ENCODE results near the gene CARMIL1. TPM values are rescaled to one million over a fixed set of nuclear protein-coding genes. Genes with fewer than 3 reads are reported as not detected.

CARMIL1 gene
- total and polyA plus RNA-seq, 4 donors, result 22.3 to 33.9 (median 31.6) TPM

DNA sequence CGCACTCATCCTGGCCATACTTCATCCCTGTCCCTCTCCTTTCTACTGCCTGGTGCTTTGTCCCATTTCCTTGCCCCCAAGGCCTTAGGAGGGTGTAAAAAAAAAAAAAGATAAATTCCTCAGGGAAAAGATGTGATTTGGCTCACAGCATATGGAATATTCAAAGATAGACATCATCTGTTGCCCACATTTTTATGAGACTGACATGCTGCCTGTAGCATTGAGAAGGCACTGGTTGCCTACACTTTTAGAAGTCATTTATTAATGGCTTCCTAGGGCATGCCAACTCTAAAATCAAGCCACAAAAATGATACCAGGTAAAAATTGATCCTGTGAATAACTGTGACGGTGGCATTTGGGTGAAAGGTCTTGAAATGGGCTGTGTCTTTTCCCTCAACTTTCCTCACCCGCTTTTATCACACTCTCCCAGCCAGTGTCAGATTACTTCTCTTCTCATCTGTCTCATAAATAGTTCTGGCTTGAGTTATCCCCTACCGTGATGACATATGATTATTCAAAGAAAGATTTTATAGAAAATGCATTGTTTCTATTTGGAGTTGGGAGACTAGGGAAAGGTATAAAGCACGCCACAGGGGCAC, 139.4 kb downstream of the CARMIL1 start:
- no peaks in the 10 kb centered on the region for H3K9me3 ChIP-seq (ENCODE audit: control insufficient read depth, low read length)
- H3K4me1 ChIP-seq (ENCODE audit: control insufficient read depth in 1 of 2, insufficient read depth in 2 of 2, low read length in 2 of 2), result peaks cover 14 to 39% of the 10 kb centered on the region in 2 donors
- no peak for DNase-seq
- 61 to 64% methylated on average over 5 of the region's 5 CpGs for WGBS, 2 donors
- no peak overlapping the region for H3K27ac ChIP-seq (ENCODE audit: low read depth in 1 of 2, low read length in 2 of 2)
- no peak overlapping the region for H3K4me3 ChIP-seq (ENCODE audit: low read length in 2 of 2)
- ATAC-seq (ENCODE audit: low FRiP score), result no peak
- no peaks in the 10 kb centered on the region for H3K27me3 ChIP-seq (ENCODE audit: control insufficient read depth in 1 of 2, insufficient read depth in 2 of 2, low read length in 1 of 2)
- H3K36me3 ChIP-seq (ENCODE audit: control insufficient read depth in 1 of 2, insufficient read depth in 2 of 2, low read length in 1 of 2), result no peaks in the 10 kb centered on the region
- intact Hi-C loops (cut with DNase I), result no loop called here

GRCh38 chr6:25419879-25420278, 140.7 kb downstream of the CARMIL1 start:
- Histone ChIP-seq H3K4me1 (ENCODE audit: control insufficient read depth in 1 of 2, insufficient read depth in 2 of 2, low read length in 2 of 2) (peaks cover 9 to 32% of the 10 kb centered on the region in 2 donors), H3K27me3 (ENCODE audit: control insufficient read depth in 1 of 2, insufficient read depth in 2 of 2, low read length in 1 of 2) (no peaks in the 10 kb centered on the region), H3K9me3 (ENCODE audit: control insufficient read depth, low read length) (no peaks in the 10 kb centered on the region), H3K27ac (ENCODE audit: low read depth in 1 of 2, low read length in 2 of 2) (no peak overlapping the region), H3K36me3 (ENCODE audit: control insufficient read depth in 1 of 2, insufficient read depth in 2 of 2, low read length in 1 of 2) (no peaks in the 10 kb centered on the region), H3K4me3 (ENCODE audit: low read length in 2 of 2) (no peak overlapping the region)
- DNase-seq (no peak), ATAC-seq (ENCODE audit: low FRiP score) (no peak)
- WGBS, 2 donors, result 88 to 91% methylated on average over 5 of the region's 5 CpGs
- intact Hi-C loops (cut with DNase I), result no loop called here

- H3K4me3 ChIP-seq (ENCODE audit: low read length in 2 of 2), result no peak overlapping the region
- intact Hi-C loops (cut with DNase I), result no loop called here
- no peaks in the 10 kb centered on the region for H3K27me3 ChIP-seq (ENCODE audit: control insufficient read depth in 1 of 2, insufficient read depth in 2 of 2, low read length in 1 of 2)
- 91 to 94% methylated on average over 6 of the region's 6 CpGs for WGBS, 2 donors
- H3K4me1 ChIP-seq (ENCODE audit: control insufficient read depth in 1 of 2, insufficient read depth in 2 of 2, low read length in 2 of 2), result peaks cover 0 to 7% of the 10 kb centered on the region in 2 donors
- no peaks in the 10 kb centered on the region for H3K9me3 ChIP-seq (ENCODE audit: control insufficient read depth, low read length)
- no peaks in the 10 kb centered on the region for H3K36me3 ChIP-seq (ENCODE audit: control insufficient read depth in 1 of 2, insufficient read depth in 2 of 2, low read length in 1 of 2)
- ATAC-seq (ENCODE audit: low FRiP score) (no peak), DNase-seq (no peak)
- H3K27ac ChIP-seq (ENCODE audit: low read depth in 1 of 2, low read length in 2 of 2), result no peak overlapping the region
Measured at GRCh38 chr6:25423358-25423757, 144.2 kb downstream of the CARMIL1 start.

- Histone ChIP-seq H3K36me3 (ENCODE audit: control insufficient read depth in 1 of 2, insufficient read depth in 2 of 2, low read length in 1 of 2) (no peaks in the 10 kb centered on the region), H3K4me3 (ENCODE audit: low read length in 2 of 2) (no peak overlapping the region), H3K27ac (ENCODE audit: low read depth in 1 of 2, low read length in 2 of 2) (no peak overlapping the region), H3K4me1 (ENCODE audit: control insufficient read depth in 1 of 2, insufficient read depth in 2 of 2, low read length in 2 of 2) (peaks cover 1 to 3% of the 10 kb centered on the region in 2 donors), H3K27me3 (ENCODE audit: control insufficient read depth in 1 of 2, insufficient read depth in 2 of 2, low read length in 1 of 2) (no peaks in the 10 kb centered on the region), H3K9me3 (ENCODE audit: control insufficient read depth, low read length) (no peaks in the 10 kb centered on the region)
- intact Hi-C loops (cut with DNase I), result no loop called here
- DNase-seq (no peak), ATAC-seq (ENCODE audit: low FRiP score) (no peak)
- WGBS, 2 donors, result 96% methylated on average over 1 of the region's 1 CpG
Measured at GRCh38 chr6:25424303-25424702, 145.1 kb downstream of the CARMIL1 start.

DNA sequence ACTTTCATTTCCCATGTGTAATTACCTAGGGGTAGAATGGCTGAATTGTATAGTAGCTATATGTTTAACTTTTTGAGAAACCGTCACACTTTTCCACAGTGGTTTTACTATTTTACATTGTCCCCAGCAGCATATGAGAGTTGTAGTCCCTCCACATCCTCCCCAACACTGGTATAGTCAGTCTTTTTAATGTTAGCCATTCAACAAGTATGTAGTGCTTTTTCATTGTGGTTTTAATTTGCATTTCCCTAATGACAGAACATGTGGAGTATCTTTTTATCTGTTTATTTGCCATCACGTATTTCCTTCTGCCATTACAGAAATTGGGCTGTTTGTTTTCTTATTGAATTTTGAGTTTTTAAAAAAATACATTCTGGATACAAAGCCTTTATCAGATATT, 148.4 kb downstream of the CARMIL1 start:
- H3K27me3 ChIP-seq (ENCODE audit: control insufficient read depth in 1 of 2, insufficient read depth in 2 of 2, low read length in 1 of 2), result no peaks in the 10 kb centered on the region
- DNase-seq (no peak), ATAC-seq (ENCODE audit: low FRiP score) (no peak)
- H3K4me3 ChIP-seq (ENCODE audit: low read length in 2 of 2), result no peak overlapping the region
- H3K36me3 ChIP-seq (ENCODE audit: control insufficient read depth in 1 of 2, insufficient read depth in 2 of 2, low read length in 1 of 2), result no peaks in the 10 kb centered on the region
- H3K4me1 ChIP-seq (ENCODE audit: control insufficient read depth in 1 of 2, insufficient read depth in 2 of 2, low read length in 2 of 2), result peaks cover 0 to 3% of the 10 kb centered on the region in 2 donors
- intact Hi-C loops (cut with DNase I), result no loop called here
- H3K9me3 ChIP-seq (ENCODE audit: control insufficient read depth, low read length), result no peaks in the 10 kb centered on the region
- WGBS, 2 donors, result 58 to 63% methylated on average over 2 of the region's 2 CpGs
- no peak overlapping the region for H3K27ac ChIP-seq (ENCODE audit: low read depth in 1 of 2, low read length in 2 of 2)

- DNase-seq (no peak), ATAC-seq (ENCODE audit: low FRiP score) (no peak)
- no peak overlapping the region for H3K27ac ChIP-seq (ENCODE audit: low read depth in 1 of 2, low read length in 2 of 2)
- peaks cover 0 to 3% of the 10 kb centered on the region in 2 donors for H3K4me1 ChIP-seq (ENCODE audit: control insufficient read depth in 1 of 2, insufficient read depth in 2 of 2, low read length in 2 of 2)
- 23 to 34% methylated on average over 1 of the region's 1 CpG for WGBS, 2 donors
- intact Hi-C loops (cut with DNase I), result no loop called here
- no peak overlapping the region for H3K4me3 ChIP-seq (ENCODE audit: low read length in 2 of 2)
- no peaks in the 10 kb centered on the region for H3K9me3 ChIP-seq (ENCODE audit: control insufficient read depth, low read length)
- no peaks in the 10 kb centered on the region for H3K27me3 ChIP-seq (ENCODE audit: control insufficient read depth in 1 of 2, insufficient read depth in 2 of 2, low read length in 1 of 2)
- H3K36me3 ChIP-seq (ENCODE audit: control insufficient read depth in 1 of 2, insufficient read depth in 2 of 2, low read length in 1 of 2), result no peaks in the 10 kb centered on the region
Measured at GRCh38 chr6:25428758-25429317, 149.7 kb downstream of the CARMIL1 start.

GRCh38 chr6:25431306-25431974, 152.3 kb downstream of the CARMIL1 start:
- WGBS, 2 donors, result 85 to 88% methylated on average over 7 of the region's 7 CpGs
- ATAC-seq (ENCODE audit: low FRiP score) (no peak), DNase-seq (no peak)
- Histone ChIP-seq H3K4me3 (ENCODE audit: low read length in 2 of 2) (no peak overlapping the region), H3K36me3 (ENCODE audit: control insufficient read depth in 1 of 2, insufficient read depth in 2 of 2, low read length in 1 of 2) (no peaks in the 10 kb centered on the region), H3K27me3 (ENCODE audit: control insufficient read depth in 1 of 2, insufficient read depth in 2 of 2, low read length in 1 of 2) (no peaks in the 10 kb centered on the region), H3K27ac (ENCODE audit: low read depth in 1 of 2, low read length in 2 of 2) (no peak overlapping the region), H3K9me3 (ENCODE audit: control insufficient read depth, low read length) (no peaks in the 10 kb centered on the region), H3K4me1 (ENCODE audit: control insufficient read depth in 1 of 2, insufficient read depth in 2 of 2, low read length in 2 of 2) (peaks cover 0 to 3% of the 10 kb centered on the region in 2 donors)
- intact Hi-C loops (cut with DNase I), result no loop called here

- H3K9me3 ChIP-seq (ENCODE audit: control insufficient read depth, low read length), result no peaks in the 10 kb centered on the region
- H3K4me3 ChIP-seq (ENCODE audit: low read length in 2 of 2), result no peak overlapping the region
- no peak for DNase-seq
- no peaks in the 10 kb centered on the region for H3K36me3 ChIP-seq (ENCODE audit: control insufficient read depth in 1 of 2, insufficient read depth in 2 of 2, low read length in 1 of 2)
- intact Hi-C loops (cut with DNase I), result no loop called here
- H3K27me3 ChIP-seq (ENCODE audit: control insufficient read depth in 1 of 2, insufficient read depth in 2 of 2, low read length in 1 of 2), result no peaks in the 10 kb centered on the region
- peaks cover 0 to 3% of the 10 kb centered on the region in 2 donors for H3K4me1 ChIP-seq (ENCODE audit: control insufficient read depth in 1 of 2, insufficient read depth in 2 of 2, low read length in 2 of 2)
- no peak overlapping the region for H3K27ac ChIP-seq (ENCODE audit: low read depth in 1 of 2, low read length in 2 of 2)
- WGBS, 2 donors, result 69 to 75% methylated on average over 3 of the region's 3 CpGs
- ATAC-seq (ENCODE audit: low FRiP score), result no peak
Measured at GRCh38 chr6:25431975-25432307, 152.8 kb downstream of the CARMIL1 start.

- Histone ChIP-seq H3K27me3 (ENCODE audit: control insufficient read depth in 1 of 2, insufficient read depth in 2 of 2, low read length in 1 of 2) (no peaks in the 10 kb centered on the region), H3K36me3 (ENCODE audit: control insufficient read depth in 1 of 2, insufficient read depth in 2 of 2, low read length in 1 of 2) (peaks cover 0 to 2% of the 10 kb centered on the region in 2 donors), H3K4me1 (ENCODE audit: control insufficient read depth in 1 of 2, insufficient read depth in 2 of 2, low read length in 2 of 2) (peaks cover 0 to 1% of the 10 kb centered on the region in 2 donors), H3K4me3 (ENCODE audit: low read length in 2 of 2) (no peak overlapping the region), H3K9me3 (ENCODE audit: control insufficient read depth, low read length) (no peaks in the 10 kb centered on the region), H3K27ac (ENCODE audit: low read depth in 1 of 2, low read length in 2 of 2) (no peak overlapping the region)
- no peak for ATAC-seq (ENCODE audit: low FRiP score)
- 79 to 88% methylated on average over 3 of the region's 3 CpGs for WGBS, 2 donors
- intact Hi-C loops (cut with DNase I), result no loop called here
- no peak for DNase-seq
Measured at GRCh38 chr6:25434921-25435320, 155.7 kb downstream of the CARMIL1 start.

Data from aorta (tissue), 5 donors.